Hepatocyte (in vitro differentiated cells): Measurements from ENCODE around the gene PTAFR. TPM values are rescaled to one million over a fixed set of nuclear protein-coding genes. Genes with fewer than 3 reads are reported as not detected.

ENCODE experiments used
- DNase-seq: peaks from one replicate; pipeline ENCODE4 v3.0.0-alpha.2; 2016; ENCODE audit warnings: low spot score
- H2AFZ ChIP-seq: fragments of 200-600 bp; sonication (generic); 2 replicates; pipeline ENCODE4 v1.6.0; 2016; ENCODE audit warnings: antibody characterized with exemption, mild to moderate bottlenecking
- H3K27ac ChIP-seq: fragments of 200-600 bp; sonication (generic); 2 replicates; pipeline ENCODE4 v1.5.1; 2016; ENCODE audit warnings: mild to moderate bottlenecking
- H3K27me3 ChIP-seq: fragments of 200-600 bp; sonication (generic); 2 replicates; pipeline ENCODE4 v1.6.1; 2016
- H3K36me3 ChIP-seq: fragments of 200-600 bp; sonication (generic); replicated peaks from 2 replicates; pipeline ENCODE4 v1.5.1; 2016; ENCODE audit warnings: low read depth; ENCODE audit not compliant: insufficient read depth
- H3K4me1 ChIP-seq: fragments of 200-600 bp; sonication (generic); 2 replicates; pipeline ENCODE4 v1.5.1; 2016; ENCODE audit warnings: mild to moderate bottlenecking, moderate library complexity; ENCODE audit not compliant: insufficient read depth
- H3K4me2 ChIP-seq: fragments of 200-600 bp; sonication (generic); 2 replicates; pipeline ENCODE4 v1.6.0; 2016
- H3K4me3 ChIP-seq: fragments of 200-600 bp; sonication (generic); 2 replicates; pipeline ENCODE4 v1.5.1; 2016; ENCODE audit warnings: mild to moderate bottlenecking
- H3K79me2 ChIP-seq: fragments of 200-600 bp; sonication (generic); 2 replicates; pipeline ENCODE4 v1.6.0; 2017; ENCODE audit warnings: mild to moderate bottlenecking
- H3K9me2 ChIP-seq: fragments of 200-600 bp; sonication (generic); replicated peaks from 2 replicates; pipeline ENCODE4 v1.6.0; 2017; ENCODE audit warnings: mild to moderate bottlenecking; ENCODE audit not compliant: insufficient read depth
- H3K9me3 ChIP-seq: fragments of 200-600 bp; sonication (generic); 2 replicates; pipeline ENCODE4 v1.5.1; 2016; ENCODE audit warnings: low read depth, mild to moderate bottlenecking
- H4K20me1 ChIP-seq: fragments of 200-600 bp; sonication (generic); 2 replicates; pipeline ENCODE4 v1.6.0; 2016; ENCODE audit warnings: mild to moderate bottlenecking; ENCODE audit not compliant: insufficient read depth, poor library complexity, severe bottlenecking
- CTCF ChIP-seq: fragments of 200-600 bp; sonication (generic); IDR thresholded peaks from 2 replicates; pipeline ENCODE4 v1.5.1; 2016; ENCODE audit warnings: antibody characterized with exemption, mild to moderate bottlenecking; ENCODE audit not compliant: poor library complexity
- EZH2 ChIP-seq: fragments of 200-600 bp; sonication (generic); IDR thresholded peaks from 2 replicates; pipeline ENCODE4 v1.6.1; 2016; ENCODE audit warnings: antibody characterized with exemption, mild to moderate bottlenecking, borderline replicate concordance
- EZH2phosphoT487 ChIP-seq: fragments of 200-600 bp; sonication (generic); IDR thresholded peaks from one replicate; pipeline ENCODE4 v1.6.1; 2018; ENCODE audit warnings: antibody characterized with exemption, mild to moderate bottlenecking, low read depth, moderate library complexity; ENCODE audit not compliant: unreplicated experiment, severe bottlenecking
- WGBS: methylation state at CpG from one replicate; pipeline ENCODE4 v1.1.6; 2016; ENCODE audit warnings: low lambda C conversion rate; ENCODE audit errors: missing lambda C conversion rate; 5-methylcytosine and 5-hydroxymethylcytosine counted together
- polyA plus RNA-seq: library from polyadenylated mRNA; unstranded; fragments of >200 nt; fragmentation: Nextera tagmentation; extraction: Ambion mirVana; gene quantifications from 2 replicates; pipeline ENCODE4 v1.2.1, GENCODE V29; 2016
- small RNA-seq: library from RNA; depleted of rRNA; stranded (forward); fragments of <200 nt; gene quantifications from one replicate; pipeline ENCODE3, GENCODE V24; 2014
- total RNA-seq: library from RNA; depleted of rRNA; stranded (reverse); fragments of >200 nt; gene quantifications from 2 replicates; pipeline ENCODE4 v1.2.3, GENCODE V29; 2014

Gene PTAFR
- total and polyA plus RNA-seq, 2 experiments from 2014 or later, result 0.29 to 0.37 TPM

- Histone ChIP-seq H2AFZ (peak overlapping the region; percentile 57), H3K4me2 (peak overlapping the region; percentile 69), H3K27me3 (no peaks in the 10 kb centered on the region), H3K79me2 (no peaks in the 10 kb centered on the region), H3K9me3 (no peaks in the 10 kb centered on the region), H3K27ac (peak overlapping the region; percentile 71), H3K4me3 (no peak overlapping the region), H3K36me3 (no peaks in the 10 kb centered on the region), H3K4me1 (no peaks in the 10 kb centered on the region), H4K20me1 (no peaks in the 10 kb centered on the region), H3K9me2 (no peaks in the 10 kb centered on the region)
- peak; percentile 80 for DNase-seq
- TF ChIP-seq EZH2 (no peak), EZH2phosphoT487 (no peak), CTCF (no peak)
- WGBS, result 17% methylated on average over 11 of the region's 11 CpGs
These were observed 71.5 kb downstream of the PTAFR start for GRCh38 chr1:28104866-28105467.

GRCh38 chr1:28102189-28102588 is 74.3 kb downstream of the PTAFR start:
- Histone ChIP-seq H3K4me2 (no peak overlapping the region), H4K20me1 (no peaks in the 10 kb centered on the region), H3K4me3 (no peak overlapping the region), H3K9me3 (no peaks in the 10 kb centered on the region), H3K36me3 (no peaks in the 10 kb centered on the region), H3K27ac (no peak overlapping the region), H3K79me2 (no peaks in the 10 kb centered on the region), H3K4me1 (no peaks in the 10 kb centered on the region), H2AFZ (no peak overlapping the region), H3K27me3 (no peaks in the 10 kb centered on the region), H3K9me2 (no peaks in the 10 kb centered on the region)
- TF ChIP-seq CTCF (no peak), EZH2 (no peak), EZH2phosphoT487 (no peak)
- no peak for DNase-seq
- WGBS, result 71% methylated on average over 1 of the region's 1 CpG

- no peak overlapping the region for H3K4me3 ChIP-seq
- no peaks in the 10 kb centered on the region for H3K36me3 ChIP-seq
- H3K27me3 ChIP-seq, result no peaks in the 10 kb centered on the region
- 87% methylated on average over 5 of the region's 5 CpGs for WGBS
- TF ChIP-seq EZH2 (no peak), EZH2phosphoT487 (no peak), CTCF (no peak)
- no peak overlapping the region for H2AFZ ChIP-seq
- no peak for DNase-seq
- H3K4me2 ChIP-seq, result no peak overlapping the region
- H4K20me1 ChIP-seq, result no peaks in the 10 kb centered on the region
- no peaks in the 10 kb centered on the region for H3K9me2 ChIP-seq
- no peak overlapping the region for H3K27ac ChIP-seq
- H3K9me3 ChIP-seq, result no peaks in the 10 kb centered on the region
- H3K79me2 ChIP-seq, result no peaks in the 10 kb centered on the region
- H3K4me1 ChIP-seq, result no peaks in the 10 kb centered on the region
These were observed 77.3 kb downstream of the PTAFR start for GRCh38 chr1:28099050-28099769.

Small RNA genes lying within 50 kb of the gene (small RNA-seq; reads per million reads assigned to genes)
- not detected for gene RNU6-176P

Other genes with a start within 250 kb of the PTAFR start
- gene SMPDL3B, start 241.7 kb downstream of the PTAFR start, total RNA-seq, result 17.3 and 19.6 TPM in 2 replicates
- gene SMPDL3B, start 241.7 kb downstream of the PTAFR start, polyA plus RNA-seq, result 11.2 and 16.2 TPM in 2 replicates
- 12.5 and 17.9 TPM in 2 replicates for gene XKR8, start 216.7 kb downstream of the PTAFR start, total RNA-seq
- 17.4 and 20.2 TPM in 2 replicates for gene XKR8, start 216.7 kb downstream of the PTAFR start, polyA plus RNA-seq
- gene EYA3, start 88.1 kb downstream of the PTAFR start, total RNA-seq, result 13.5 and 19.9 TPM in 2 replicates
- 4.2 and 6.9 TPM in 2 replicates for gene EYA3, start 88.1 kb downstream of the PTAFR start, polyA plus RNA-seq
- gene DNAJC8, start 56.3 kb upstream of the PTAFR start, total RNA-seq, result 69.8 and 79.5 TPM in 2 replicates
- gene DNAJC8, start 56.3 kb upstream of the PTAFR start, polyA plus RNA-seq, result 111 and 112 TPM in 2 replicates
- 249 and 258 TPM in 2 replicates for gene ATP5IF1, start 59.4 kb upstream of the PTAFR start, total RNA-seq
- 503 and 524 TPM in 2 replicates for gene ATP5IF1, start 59.4 kb upstream of the PTAFR start, polyA plus RNA-seq
- 40.2 and 40.8 TPM in 2 replicates for gene SESN2, start 82.8 kb upstream of the PTAFR start, total RNA-seq
- 39.1 and 50.7 TPM in 2 replicates for gene SESN2, start 82.8 kb upstream of the PTAFR start, polyA plus RNA-seq
- 17.1 and 26.0 TPM in 2 replicates for gene MED18, start 152.3 kb upstream of the PTAFR start, total RNA-seq
- 13.2 and 14.7 TPM in 2 replicates for gene MED18, start 152.3 kb upstream of the PTAFR start, polyA plus RNA-seq
- 18.5 and 21.5 TPM in 2 replicates for gene PHACTR4, start 193.1 kb upstream of the PTAFR start, total RNA-seq
- 19.1 and 22.1 TPM in 2 replicates for gene PHACTR4, start 193.1 kb upstream of the PTAFR start, polyA plus RNA-seq